Mammary epithelial cell (primary cell): ENCODE measurements around the gene SP5.

Experiments used
- EZH2 ChIP-seq: IDR thresholded peaks from 2 replicates; pipeline ENCODE4 v1.6.1; 2012; ENCODE audit warnings: low read length, inconsistent platforms, borderline replicate concordance
- TF ChIP-seq, protein P1 (sequence below), 2 donors: IDR thresholded peaks in 1 of 2; conservative IDR thresholded peaks in 1 of 2; 2 replicates each; pipeline ENCODE4 v1.5.1; 2011 to 2012; ENCODE audit warnings: inconsistent platforms in 2 of 2, low read length in 2 of 2, mild to moderate bottlenecking in 2 of 2, control low read depth in 1 of 2, low read depth in 1 of 2; ENCODE audit not compliant: insufficient read depth in 1 of 2; ENCODE audit errors: extremely low read depth in 1 of 2

DNA sequence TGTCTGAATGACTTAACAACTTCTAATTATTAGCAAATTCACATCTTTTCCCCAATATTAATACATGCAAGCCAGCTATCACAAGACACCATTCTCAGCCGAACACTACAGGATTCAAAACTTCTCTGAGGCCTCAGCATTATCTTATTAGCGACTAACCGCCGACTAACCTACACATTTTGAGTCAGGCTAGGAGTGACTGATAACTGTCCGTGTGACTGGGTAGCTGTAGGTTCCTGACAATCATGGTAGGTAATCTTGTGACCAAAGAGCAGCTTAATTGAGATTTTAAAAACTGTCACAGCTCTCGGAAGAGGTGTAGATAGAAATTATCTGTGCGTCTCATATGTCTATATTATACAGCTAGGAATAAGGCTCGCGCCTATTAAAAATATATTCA lies 44.1 kb upstream of the SP5 start:
- TF ChIP-seq, protein P1, sequence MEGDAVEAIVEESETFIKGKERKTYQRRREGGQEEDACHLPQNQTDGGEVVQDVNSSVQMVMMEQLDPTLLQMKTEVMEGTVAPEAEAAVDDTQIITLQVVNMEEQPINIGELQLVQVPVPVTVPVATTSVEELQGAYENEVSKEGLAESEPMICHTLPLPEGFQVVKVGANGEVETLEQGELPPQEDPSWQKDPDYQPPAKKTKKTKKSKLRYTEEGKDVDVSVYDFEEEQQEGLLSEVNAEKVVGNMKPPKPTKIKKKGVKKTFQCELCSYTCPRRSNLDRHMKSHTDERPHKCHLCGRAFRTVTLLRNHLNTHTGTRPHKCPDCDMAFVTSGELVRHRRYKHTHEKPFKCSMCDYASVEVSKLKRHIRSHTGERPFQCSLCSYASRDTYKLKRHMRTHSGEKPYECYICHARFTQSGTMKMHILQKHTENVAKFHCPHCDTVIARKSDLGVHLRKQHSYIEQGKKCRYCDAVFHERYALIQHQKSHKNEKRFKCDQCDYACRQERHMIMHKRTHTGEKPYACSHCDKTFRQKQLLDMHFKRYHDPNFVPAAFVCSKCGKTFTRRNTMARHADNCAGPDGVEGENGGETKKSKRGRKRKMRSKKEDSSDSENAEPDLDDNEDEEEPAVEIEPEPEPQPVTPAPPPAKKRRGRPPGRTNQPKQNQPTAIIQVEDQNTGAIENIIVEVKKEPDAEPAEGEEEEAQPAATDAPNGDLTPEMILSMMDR (conservative IDR thresholded peaks at IDR 0.05 in 1 of 2, IDR thresholded peaks at IDR 0.05 in 1 of 2; ENCODE audit: extremely low read depth in 1 of 2, insufficient read depth in 1 of 2, low read depth in 1 of 2, low read length in 2 of 2), result no peak
- TF ChIP-seq EZH2, result no peak
